ENCODE measurements around the gene LRRC36.

DNA sequence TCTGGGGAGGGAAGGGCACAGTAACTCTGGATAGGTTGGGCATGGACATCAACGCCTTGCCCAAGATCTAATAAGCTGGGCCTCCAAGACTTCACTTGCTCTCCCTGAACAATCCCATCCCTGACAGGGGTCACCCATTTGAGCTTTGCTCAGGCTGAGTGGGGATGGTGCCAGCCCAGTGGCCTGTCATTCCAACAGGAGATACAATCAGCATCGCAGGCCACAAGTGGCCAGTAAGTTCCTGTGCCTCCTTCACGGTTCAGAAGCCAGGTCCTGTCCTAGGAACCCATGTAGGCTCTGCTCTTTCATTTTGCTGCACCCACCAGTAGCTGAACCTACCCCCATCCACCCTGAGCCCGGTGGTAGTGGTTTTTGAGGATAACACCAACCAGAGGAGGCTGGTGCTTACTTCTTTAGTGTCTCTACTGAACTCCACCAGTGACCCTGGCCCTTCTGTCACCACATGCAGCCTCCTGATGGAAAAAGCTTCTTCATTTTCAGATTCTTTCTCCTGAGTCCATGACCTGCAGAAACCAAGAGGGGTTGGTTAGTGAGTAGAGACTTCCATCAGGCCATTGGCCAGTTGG is 32.4 kb upstream of the LRRC36 start:
- TF ChIP-seq, protein P1, sequence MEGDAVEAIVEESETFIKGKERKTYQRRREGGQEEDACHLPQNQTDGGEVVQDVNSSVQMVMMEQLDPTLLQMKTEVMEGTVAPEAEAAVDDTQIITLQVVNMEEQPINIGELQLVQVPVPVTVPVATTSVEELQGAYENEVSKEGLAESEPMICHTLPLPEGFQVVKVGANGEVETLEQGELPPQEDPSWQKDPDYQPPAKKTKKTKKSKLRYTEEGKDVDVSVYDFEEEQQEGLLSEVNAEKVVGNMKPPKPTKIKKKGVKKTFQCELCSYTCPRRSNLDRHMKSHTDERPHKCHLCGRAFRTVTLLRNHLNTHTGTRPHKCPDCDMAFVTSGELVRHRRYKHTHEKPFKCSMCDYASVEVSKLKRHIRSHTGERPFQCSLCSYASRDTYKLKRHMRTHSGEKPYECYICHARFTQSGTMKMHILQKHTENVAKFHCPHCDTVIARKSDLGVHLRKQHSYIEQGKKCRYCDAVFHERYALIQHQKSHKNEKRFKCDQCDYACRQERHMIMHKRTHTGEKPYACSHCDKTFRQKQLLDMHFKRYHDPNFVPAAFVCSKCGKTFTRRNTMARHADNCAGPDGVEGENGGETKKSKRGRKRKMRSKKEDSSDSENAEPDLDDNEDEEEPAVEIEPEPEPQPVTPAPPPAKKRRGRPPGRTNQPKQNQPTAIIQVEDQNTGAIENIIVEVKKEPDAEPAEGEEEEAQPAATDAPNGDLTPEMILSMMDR (IDR thresholded peaks at IDR 0.05; ENCODE audit: low read depth, low read length), result no peak
- TF ChIP-seq EZH2phosphoT487 (IDR thresholded peaks at IDR 0.05; ENCODE audit: low read depth), result no peak
